Mesendoderm (in vitro differentiated cells): ENCODE measurements around the gene TCFL5.

ENCODE experiments used
- DNase-seq: peaks from one replicate; pipeline ENCODE4 v3.0.0; 2013
- H2AK5ac ChIP-seq: 2 replicates; pipeline ENCODE4 v1.6.1; 2013; ENCODE audit warnings: low read length, inconsistent platforms
- H2BK120ac ChIP-seq: 2 replicates; pipeline ENCODE4 v1.6.1; 2013; ENCODE audit warnings: low read depth, mild to moderate bottlenecking, low read length, moderate library complexity, mixed read lengths
- H2BK15ac ChIP-seq: replicated peaks from 2 replicates; pipeline ENCODE4 v1.6.1; 2013; ENCODE audit warnings: low read depth, mild to moderate bottlenecking, moderate library complexity
- H2BK5ac ChIP-seq: 2 replicates; pipeline ENCODE4 v1.6.1; 2013; ENCODE audit warnings: low read length, inconsistent platforms
- H3K18ac ChIP-seq: 2 replicates; pipeline ENCODE4 v1.6.1; 2013; ENCODE audit warnings: mild to moderate bottlenecking, low read length, mixed read lengths
- H3K23ac ChIP-seq: one replicate; pipeline ENCODE4 v1.6.1; 2013; ENCODE audit warnings: low read length
- H3K27ac ChIP-seq: 2 replicates; pipeline ENCODE4 v1.5.1; 2013; ENCODE audit warnings: low read depth, mild to moderate bottlenecking, inconsistent platforms, low read length, moderate library complexity
- H3K27me3 ChIP-seq: 2 replicates; pipeline ENCODE4 v1.6.1; 2013; ENCODE audit warnings: low read length, control low read depth, mild to moderate bottlenecking, inconsistent platforms; ENCODE audit not compliant: insufficient read depth, poor library complexity
- H3K36me3 ChIP-seq: 2 replicates; pipeline ENCODE4 v1.6.1; 2013; ENCODE audit warnings: low read length, inconsistent platforms; ENCODE audit not compliant: control insufficient read depth, insufficient read depth
- H3K4ac ChIP-seq: one replicate; pipeline ENCODE4 v1.6.1; 2013; ENCODE audit warnings: low read depth, mild to moderate bottlenecking, low read length, moderate library complexity
- H3K4me1 ChIP-seq: 2 replicates; pipeline ENCODE4 v1.6.1; 2013; ENCODE audit warnings: low read depth, low read length, inconsistent platforms; ENCODE audit not compliant: control insufficient read depth
- H3K4me2 ChIP-seq: 2 replicates; pipeline ENCODE4 v1.6.1; 2013; ENCODE audit warnings: low read length
- H3K4me3 ChIP-seq: 2 replicates; pipeline ENCODE4 v1.5.1; 2013; ENCODE audit warnings: mild to moderate bottlenecking, low read length
- H3K56ac ChIP-seq: one replicate; pipeline ENCODE4 v1.6.1; 2013; ENCODE audit warnings: low read length
- H3K79me1 ChIP-seq: 2 replicates; pipeline ENCODE4 v1.6.1; 2013; ENCODE audit warnings: low read length, inconsistent platforms
- H3K79me2 ChIP-seq: 2 replicates; pipeline ENCODE4 v1.6.1; 2013; ENCODE audit warnings: mild to moderate bottlenecking, low read length; ENCODE audit not compliant: control insufficient read depth, insufficient read depth
- H3K9ac ChIP-seq: 2 replicates; pipeline ENCODE4 v1.6.1; 2013; ENCODE audit warnings: low read length, inconsistent platforms
- H4K5ac ChIP-seq: one replicate; pipeline ENCODE4 v1.6.1; 2013; ENCODE audit warnings: low read length
- H4K8ac ChIP-seq: one replicate; pipeline ENCODE4 v1.6.1; 2013; ENCODE audit warnings: low read depth, mild to moderate bottlenecking, control low read depth, low read length, moderate library complexity
- WGBS: extraction: QIAGEN DNeasy Blood & Tissue Kit; methylation state at CpG from one replicate; pipeline ENCODE4 v1.1.7; 2013; ENCODE audit warnings: low lambda C conversion rate, missing lambda C conversion rate; ENCODE audit not compliant: insufficient coverage; ENCODE audit errors: extremely low coverage; 5-methylcytosine and 5-hydroxymethylcytosine counted together

The TCFL5 gene

GRCh38 chr20:62804021-62804626, 57.5 kb downstream of the TCFL5 start:
- H3K27me3 ChIP-seq, result no peaks in the 10 kb centered on the region
- no peaks in the 10 kb centered on the region for H3K79me1 ChIP-seq
- H2BK120ac ChIP-seq, result no peak overlapping the region
- no peaks in the 10 kb centered on the region for H3K4me1 ChIP-seq
- peak overlapping the region; percentile 27 for H3K9ac ChIP-seq
- no CpG with 5 or more reads among the region's 25 CpGs for WGBS
- no peak overlapping the region for H2AK5ac ChIP-seq
- peak overlapping the region; percentile 8 for H3K4me2 ChIP-seq
- H3K4me3 ChIP-seq, result no peak overlapping the region
- H4K5ac ChIP-seq, result no peak overlapping the region
- no peak overlapping the region for H2BK15ac ChIP-seq
- no peak overlapping the region for H3K27ac ChIP-seq
- no peaks in the 10 kb centered on the region for H3K79me2 ChIP-seq
- H3K56ac ChIP-seq, result peak overlapping the region; percentile 49
- no peak overlapping the region for H3K23ac ChIP-seq
- no peak for DNase-seq
- H4K8ac ChIP-seq, result no peak overlapping the region
- H3K18ac ChIP-seq, result peak overlapping the region; percentile 19
- peaks cover 2% of the 10 kb centered on the region for H3K36me3 ChIP-seq
- no peak overlapping the region for H3K4ac ChIP-seq
- H2BK5ac ChIP-seq, result no peak overlapping the region

- Histone ChIP-seq H3K4me3 (no peak overlapping the region), H2BK120ac (no peak overlapping the region), H3K36me3 (peaks cover 4% of the 10 kb centered on the region), H3K79me1 (no peaks in the 10 kb centered on the region), H3K9ac (no peak overlapping the region), H3K23ac (no peak overlapping the region), H3K27ac (no peak overlapping the region), H4K5ac (no peak overlapping the region), H3K18ac (no peak overlapping the region), H2AK5ac (no peak overlapping the region), H2BK15ac (no peak overlapping the region), H3K4ac (no peak overlapping the region), H3K4me1 (no peaks in the 10 kb centered on the region), H3K56ac (no peak overlapping the region), H4K8ac (no peak overlapping the region), H2BK5ac (no peak overlapping the region), H3K79me2 (no peaks in the 10 kb centered on the region), H3K27me3 (no peaks in the 10 kb centered on the region), H3K4me2 (no peak overlapping the region)
- DNase-seq, result no peak
- WGBS, result no CpG with 5 or more reads among the region's 22 CpGs
Observed at GRCh38 chr20:62802026-62802712, 59.5 kb downstream of the TCFL5 start.

GRCh38 chr20:62801284-62802010, 60.2 kb downstream of the TCFL5 start:
- no peaks in the 10 kb centered on the region for H3K79me1 ChIP-seq
- no peaks in the 10 kb centered on the region for H3K27me3 ChIP-seq
- no peak overlapping the region for H3K27ac ChIP-seq
- no peaks in the 10 kb centered on the region for H3K4me1 ChIP-seq
- H4K5ac ChIP-seq, result no peak overlapping the region
- no peak overlapping the region for H3K23ac ChIP-seq
- no peak overlapping the region for H3K4ac ChIP-seq
- WGBS, result no CpG with 5 or more reads among the region's 15 CpGs
- no peak overlapping the region for H2BK15ac ChIP-seq
- H2BK120ac ChIP-seq, result no peak overlapping the region
- H3K36me3 ChIP-seq, result peaks cover 4% of the 10 kb centered on the region
- no peak overlapping the region for H3K4me2 ChIP-seq
- H2BK5ac ChIP-seq, result no peak overlapping the region
- H3K79me2 ChIP-seq, result no peaks in the 10 kb centered on the region
- H4K8ac ChIP-seq, result no peak overlapping the region
- no peak overlapping the region for H3K4me3 ChIP-seq
- no peak overlapping the region for H2AK5ac ChIP-seq
- no peak for DNase-seq
- H3K18ac ChIP-seq, result no peak overlapping the region
- H3K56ac ChIP-seq, result no peak overlapping the region
- no peak overlapping the region for H3K9ac ChIP-seq

GRCh38 chr20:62800314-62801259, 61.0 kb downstream of the TCFL5 start:
- Histone ChIP-seq H3K4me3 (no peak overlapping the region), H3K79me1 (no peaks in the 10 kb centered on the region), H3K4me2 (no peak overlapping the region), H3K23ac (no peak overlapping the region), H3K56ac (no peak overlapping the region), H3K18ac (no peak overlapping the region), H4K8ac (no peak overlapping the region), H2BK120ac (no peak overlapping the region), H3K79me2 (no peaks in the 10 kb centered on the region), H3K4me1 (no peaks in the 10 kb centered on the region), H4K5ac (no peak overlapping the region), H2AK5ac (no peak overlapping the region), H3K4ac (no peak overlapping the region), H2BK5ac (no peak overlapping the region), H2BK15ac (no peak overlapping the region), H3K9ac (no peak overlapping the region), H3K27me3 (no peaks in the 10 kb centered on the region), H3K36me3 (peaks cover 4% of the 10 kb centered on the region), H3K27ac (no peak overlapping the region)
- no peak for DNase-seq
- WGBS, result no CpG with 5 or more reads among the region's 26 CpGs

GRCh38 chr20:62799873-62800272, 61.7 kb downstream of the TCFL5 start:
- Histone ChIP-seq H3K23ac (no peak overlapping the region), H3K79me2 (no peaks in the 10 kb centered on the region), H3K9ac (no peak overlapping the region), H3K4me1 (no peaks in the 10 kb centered on the region), H2AK5ac (no peak overlapping the region), H3K4me2 (no peak overlapping the region), H4K5ac (no peak overlapping the region), H4K8ac (no peak overlapping the region), H3K36me3 (peaks cover 4% of the 10 kb centered on the region), H2BK15ac (no peak overlapping the region), H3K27ac (no peak overlapping the region), H3K4ac (no peak overlapping the region), H3K4me3 (no peak overlapping the region), H3K27me3 (no peaks in the 10 kb centered on the region), H3K79me1 (no peaks in the 10 kb centered on the region), H2BK5ac (no peak overlapping the region), H2BK120ac (no peak overlapping the region), H3K18ac (no peak overlapping the region), H3K56ac (no peak overlapping the region)
- DNase-seq, result no peak
- WGBS, result no CpG with 5 or more reads among the region's 10 CpGs
